Measurements from ENCODE around the gene ZDHHC9. TPM values are rescaled to one million over a fixed set of nuclear protein-coding genes. Genes with fewer than 3 reads are reported as not detected.

ZDHHC9 gene
- total RNA-seq, 1 experiment from 2014 or later: 31.1 TPM

Other genes with a start within 250 kb of the ZDHHC9 start
- 0.73 and 0.81 TPM in 2 replicates for gene APLN, start 188.9 kb downstream of the ZDHHC9 start, total RNA-seq (2014; rRNA removed; shearing (Covaris generic))
- 0.14 and 0.25 TPM in 2 replicates for gene XPNPEP2, start 104.9 kb downstream of the ZDHHC9 start, total RNA-seq (2014; rRNA removed; shearing (Covaris generic))
- gene SASH3, start 63.9 kb downstream of the ZDHHC9 start, total RNA-seq (2014; rRNA removed; shearing (Covaris generic)): 0.05 TPM in 1 of 2 replicates, not detected in the other
- gene UTP14A, start 62.3 kb upstream of the ZDHHC9 start, total RNA-seq (2014; rRNA removed; shearing (Covaris generic)): 43.6 and 43.9 TPM in 2 replicates
- 5.1 and 5.6 TPM in 2 replicates for gene BCORL1, start 138.7 kb upstream of the ZDHHC9 start, total RNA-seq (2014; rRNA removed; shearing (Covaris generic))